ENCODE data around the gene PACSIN3. TPM values are rescaled to one million over a fixed set of nuclear protein-coding genes. Genes with fewer than 3 reads are reported as not detected.

PACSIN3 gene
- total and polyA plus RNA-seq, 2 of the 8 experiments (the other 6 are each of a cell fraction or from before 2014, with no cell fraction given), result 23.8 to 47.2 TPM

DNA sequence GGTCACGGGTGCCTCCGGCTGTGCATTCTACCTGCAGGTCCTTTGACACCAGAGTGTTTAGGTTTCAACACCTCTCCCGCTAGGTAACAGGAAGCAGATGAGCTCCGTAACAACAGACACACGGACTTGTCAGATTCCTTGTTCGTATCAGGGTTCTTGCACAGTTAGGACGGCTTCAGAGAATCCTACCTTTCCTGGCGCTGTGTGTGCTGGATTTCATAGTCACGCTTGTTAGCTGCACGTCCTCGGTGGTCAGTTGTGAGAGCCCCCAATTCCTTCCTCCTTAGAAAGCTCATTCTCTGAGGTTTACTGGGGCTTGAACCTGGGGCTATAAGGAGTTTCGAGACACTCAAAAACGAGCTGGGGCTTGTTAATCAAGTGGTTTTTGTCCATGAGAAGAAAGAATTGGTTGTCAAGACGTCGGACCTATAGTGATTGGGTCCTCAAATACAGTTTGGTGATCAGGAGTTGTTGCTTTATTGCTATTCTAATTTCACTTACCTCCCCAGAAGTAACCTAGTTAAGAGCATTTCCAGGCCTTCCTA is 29.2 kb upstream of the PACSIN3 start:
- ChIA-PET CTCF (ENCODE audit: partially characterized antibody) (interaction anchor here (0.6 to 21.5 kb wide), 14 partner anchors 10 to 195 kb away, joined by 3 to 247 read pairs (median 4); partner anchors contain the start of genes ACP2, ARFGAP2, NR1H3 and PACSIN3), POLR2A (ENCODE audit: partially characterized antibody) (interaction anchor here (0.7 to 3.3 kb wide), 28 partner anchors 8 to 370 kb away, joined by 3 to 49 read pairs (median 9); partner anchors contain the start of genes ACP2, CKAP5, NR1H3 and PACSIN3)
- no peak for FAIRE-seq

More for the DNA sequence above, 29.2 kb upstream of the PACSIN3 start:
- Histone ChIP-seq H3K4me3 (ENCODE audit: extremely low read depth in 1 of 4, insufficient read depth in 2 of 4, low read depth in 3 of 4, low read length in 4 of 4) (peak overlapping the region; percentile 79 to 98 (median 90)), H3K4ac (replicated peaks; ENCODE audit: insufficient read length, low read depth, low read length) (peak overlapping the region; percentile 16), H4K20me1 (replicated peaks in 1 of 2; ENCODE audit: control insufficient read depth in 1 of 2, insufficient read depth in 2 of 2, low read length in 2 of 2) (peaks cover 0 to 4% of the 10 kb centered on the region in 2 experiments), H3K56ac (replicated peaks; ENCODE audit: insufficient read length, low read depth, low read length) (peak overlapping the region; percentile 98), H3K4me1 (replicated peaks in 1 of 4; ENCODE audit: control insufficient read depth in 3 of 4, insufficient read depth in 4 of 4, low read length in 3 of 4) (peaks cover 0 to 10% (median 8%) of the 10 kb centered on the region in 4 experiments; a peak in 6 of 7 replicates), H2AFZ (ENCODE audit: low read length) (peak overlapping the region; percentile 13; the same call in 1 of the 2 replicates), H3K27ac (ENCODE audit: low read depth, low read length) (peak overlapping the region; percentile 95), H3K23me2 (ENCODE audit: low read depth, low read length) (peaks cover 17% of the 10 kb centered on the region), H2AK5ac (ENCODE audit: low read depth, low read length) (peak overlapping the region; percentile 84; the same call in 1 of the 2 replicates), H3K9ac (replicated peaks in 1 of 4; ENCODE audit: extremely low read depth in 1 of 4, low read depth in 3 of 4, low read length in 3 of 4) (peak overlapping the region; percentile 95 to 97 (median 97)), H4K8ac (ENCODE audit: extremely low read depth, insufficient read depth, low read length) (peak overlapping the region; percentile 96; the same call in 1 of the 2 replicates), H2BK12ac (ENCODE audit: low read depth, low read length) (peak overlapping the region; percentile 28; the same call in 1 of the 2 replicates), H3K79me2 (ENCODE audit: control insufficient read depth in 1 of 2, insufficient read depth in 2 of 2, low read length in 2 of 2) (peaks cover 6 to 28% of the 10 kb centered on the region in 2 experiments; a peak in 3 of 4 replicates), H2BK120ac (replicated peaks; ENCODE audit: low read depth, low read length) (peak overlapping the region; percentile 62), H2BK15ac (ENCODE audit: low read length) (0 out of 2 replicates have a peak overlapping the region, but pooled peaks have one; percentile 3), H3K36me3 (ENCODE audit: control insufficient read depth in 2 of 4, insufficient read depth in 4 of 4, low read length in 3 of 4) (peaks cover 5 to 13% (median 10%) of the 10 kb centered on the region in 4 experiments; a peak in 7 of 8 replicates), H3K14ac (ENCODE audit: insufficient read length) (peak overlapping the region; percentile 78), H3K18ac (ENCODE audit: extremely low read depth, low read length) (peak overlapping the region; percentile 99), H2BK20ac (ENCODE audit: low read length) (no peak overlapping the region), H3K27me3 (replicated peaks in 1 of 4; ENCODE audit: control insufficient read depth in 3 of 4, extremely low read depth in 1 of 4, insufficient read depth in 3 of 4, low read length in 3 of 4) (no peaks in the 10 kb centered on the region), H2BK5ac (ENCODE audit: low read depth, low read length) (peak overlapping the region; percentile 95), H4K91ac (replicated peaks; ENCODE audit: insufficient read length, low read length) (peak overlapping the region; percentile 75), H4K5ac (ENCODE audit: insufficient read length, low read depth, low read length) (peak overlapping the region; percentile 93), H3K79me1 (ENCODE audit: low read depth, low read length) (no peaks in the 10 kb centered on the region; the same call in 1 of the 2 replicates), H3K23ac (ENCODE audit: insufficient read length) (no peak overlapping the region), H3K4me2 (ENCODE audit: insufficient read depth in 1 of 2, low read depth in 2 of 2, low read length in 2 of 2) (peak overlapping the region; percentile 93 to 100), H3K9me3 (ENCODE audit: insufficient read depth in 2 of 2, low read depth in 1 of 2, low read length in 1 of 2) (no peaks in the 10 kb centered on the region)
- TF ChIP-seq, protein P1, sequence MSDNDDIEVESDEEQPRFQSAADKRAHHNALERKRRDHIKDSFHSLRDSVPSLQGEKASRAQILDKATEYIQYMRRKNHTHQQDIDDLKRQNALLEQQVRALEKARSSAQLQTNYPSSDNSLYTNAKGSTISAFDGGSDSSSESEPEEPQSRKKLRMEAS (IDR thresholded peaks at IDR 0.05), result 0 out of 2 replicates have a peak, but pooled peaks have one; percentile 2
- TF ChIP-seq SIX5 (IDR thresholded peaks at IDR 0.05; ENCODE audit: low read depth, low read length) (no peak), SIN3A (conservative IDR thresholded peaks at IDR 0.05 in 1 of 2, IDR thresholded peaks at IDR 0.05 in 1 of 2; ENCODE audit: low read depth in 1 of 2, low read length in 2 of 2) (peak; percentile 41 to 70; a peak in 2 of 4 replicates), PHF8 (conservative IDR thresholded peaks at IDR 0.05; ENCODE audit: low read depth, low read length) (peak; percentile 22; the same call in 1 of the 2 replicates)
- WGBS, 2 experiments (ENCODE audit: extremely low coverage in 1 of 2, insufficient coverage in 1 of 2, insufficient read length in 1 of 2, insufficient replicate concordance in 2 of 2, low coverage in 1 of 2, low lambda C conversion rate in 2 of 2, missing lambda C conversion rate in 1 of 2), result 16% methylated on average over 15 of the region's 15 CpGs; no CpG with 5 or more reads in 1 of the 2 experiments
- no peak for DNase-seq (ENCODE audit: low read depth in 1 of 2, low spot score in 2 of 2)
